GM10248 (cell line): ENCODE data around the gene PAFAH1B2.
"Not testable (repeated sequence)": the region's sequence is repeated elsewhere in the genome, so short reads cannot be mapped to it uniquely, and the experiment has no call there.

ENCODE experiments used
- CTCF ChIA-PET: fragments of 300-600 bp; sonication (Branson Sonifier 250); formaldehyde crosslinking; extraction: SDS; loops from one replicate; lab custom pipeline; 2021; ENCODE audit warnings: antibody characterized with exemption; lab: Yijun Ruan, JAX
- POLR2A ChIA-PET: fragments of 350-650 bp; sonication (Branson Sonifier 250); formaldehyde crosslinking; extraction: SDS; loops from one replicate; lab custom pipeline; 2020; ENCODE audit warnings: antibody characterized with exemption; lab: Yijun Ruan, JAX
- DNase-seq: peaks from one replicate; pipeline ENCODE4 v3.0.0; 2012; ENCODE audit errors: extremely low spot score
- TF ChIP-seq, protein P1 (sequence below): IDR thresholded peaks from 2 replicates; pipeline ENCODE4 v1.5.1; 2012; ENCODE audit warnings: mild to moderate bottlenecking, low read depth; ENCODE audit errors: extremely low read depth, missing control alignments, control extremely low read depth

Gene PAFAH1B2

DNA sequence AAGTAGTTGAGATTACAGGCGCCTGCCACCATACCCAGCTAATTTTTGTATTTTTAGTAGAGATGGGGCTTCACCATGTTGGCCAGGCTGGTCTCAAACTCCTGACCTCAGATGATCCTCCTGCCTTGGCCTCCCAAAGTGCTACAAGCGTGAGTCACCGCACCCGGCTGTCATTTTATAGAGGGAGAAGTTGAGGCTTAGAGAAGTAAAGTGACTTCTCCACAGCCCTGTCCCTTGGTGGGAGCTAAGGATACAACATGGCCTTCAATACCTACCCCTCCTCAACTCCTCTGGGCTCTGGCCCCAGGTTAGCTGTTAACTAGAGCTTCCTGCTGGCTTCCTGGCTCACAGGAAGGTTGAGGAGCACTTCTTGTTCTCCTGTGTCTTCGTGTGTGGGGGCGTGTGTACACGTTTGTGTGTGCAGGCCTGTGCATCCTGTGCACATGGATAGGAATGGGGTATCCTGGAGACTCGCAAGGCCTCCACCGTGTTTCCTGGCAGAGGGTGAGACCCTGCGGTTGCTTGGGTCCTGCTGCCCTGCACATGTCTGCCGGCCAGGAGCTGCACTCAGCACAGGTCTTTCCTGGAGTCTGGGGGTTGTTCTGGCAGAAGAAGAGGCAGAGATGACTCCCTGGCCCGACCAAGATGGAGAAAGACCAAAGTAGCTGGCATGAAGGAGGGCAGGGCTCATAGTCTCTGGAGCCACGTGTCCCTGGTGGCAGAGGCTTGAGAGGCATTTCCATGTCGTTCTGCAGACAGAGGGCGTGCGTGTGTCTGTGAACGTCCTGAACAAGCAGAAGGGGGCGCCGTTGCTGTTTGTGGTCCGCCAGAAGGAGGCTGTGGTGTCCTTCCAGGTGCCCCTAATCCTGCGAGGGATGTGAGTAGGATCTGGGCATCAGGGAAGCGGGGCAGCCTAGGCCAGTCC is 36.8 kb downstream of the PAFAH1B2 start:
- POLR2A ChIA-PET, result interaction anchor here (0.6 to 1.2 kb wide), 3 partner anchors 10 to 47 kb away, joined by 3 to 6 read pairs (median 4); no protein-coding TSS in a partner anchor
- CTCF ChIA-PET, result interaction anchor here (0.8 to 7.7 kb wide), 35 partner anchors 10 to 345 kb away, joined by 3 to 118 read pairs (median 5); partner anchors contain the start of genes PAFAH1B2, PCSK7, SIK3 and TAGLN
- peak; percentile 80 for DNase-seq
- TF ChIP-seq, protein P1, sequence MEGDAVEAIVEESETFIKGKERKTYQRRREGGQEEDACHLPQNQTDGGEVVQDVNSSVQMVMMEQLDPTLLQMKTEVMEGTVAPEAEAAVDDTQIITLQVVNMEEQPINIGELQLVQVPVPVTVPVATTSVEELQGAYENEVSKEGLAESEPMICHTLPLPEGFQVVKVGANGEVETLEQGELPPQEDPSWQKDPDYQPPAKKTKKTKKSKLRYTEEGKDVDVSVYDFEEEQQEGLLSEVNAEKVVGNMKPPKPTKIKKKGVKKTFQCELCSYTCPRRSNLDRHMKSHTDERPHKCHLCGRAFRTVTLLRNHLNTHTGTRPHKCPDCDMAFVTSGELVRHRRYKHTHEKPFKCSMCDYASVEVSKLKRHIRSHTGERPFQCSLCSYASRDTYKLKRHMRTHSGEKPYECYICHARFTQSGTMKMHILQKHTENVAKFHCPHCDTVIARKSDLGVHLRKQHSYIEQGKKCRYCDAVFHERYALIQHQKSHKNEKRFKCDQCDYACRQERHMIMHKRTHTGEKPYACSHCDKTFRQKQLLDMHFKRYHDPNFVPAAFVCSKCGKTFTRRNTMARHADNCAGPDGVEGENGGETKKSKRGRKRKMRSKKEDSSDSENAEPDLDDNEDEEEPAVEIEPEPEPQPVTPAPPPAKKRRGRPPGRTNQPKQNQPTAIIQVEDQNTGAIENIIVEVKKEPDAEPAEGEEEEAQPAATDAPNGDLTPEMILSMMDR, result peak; percentile 98

DNA sequence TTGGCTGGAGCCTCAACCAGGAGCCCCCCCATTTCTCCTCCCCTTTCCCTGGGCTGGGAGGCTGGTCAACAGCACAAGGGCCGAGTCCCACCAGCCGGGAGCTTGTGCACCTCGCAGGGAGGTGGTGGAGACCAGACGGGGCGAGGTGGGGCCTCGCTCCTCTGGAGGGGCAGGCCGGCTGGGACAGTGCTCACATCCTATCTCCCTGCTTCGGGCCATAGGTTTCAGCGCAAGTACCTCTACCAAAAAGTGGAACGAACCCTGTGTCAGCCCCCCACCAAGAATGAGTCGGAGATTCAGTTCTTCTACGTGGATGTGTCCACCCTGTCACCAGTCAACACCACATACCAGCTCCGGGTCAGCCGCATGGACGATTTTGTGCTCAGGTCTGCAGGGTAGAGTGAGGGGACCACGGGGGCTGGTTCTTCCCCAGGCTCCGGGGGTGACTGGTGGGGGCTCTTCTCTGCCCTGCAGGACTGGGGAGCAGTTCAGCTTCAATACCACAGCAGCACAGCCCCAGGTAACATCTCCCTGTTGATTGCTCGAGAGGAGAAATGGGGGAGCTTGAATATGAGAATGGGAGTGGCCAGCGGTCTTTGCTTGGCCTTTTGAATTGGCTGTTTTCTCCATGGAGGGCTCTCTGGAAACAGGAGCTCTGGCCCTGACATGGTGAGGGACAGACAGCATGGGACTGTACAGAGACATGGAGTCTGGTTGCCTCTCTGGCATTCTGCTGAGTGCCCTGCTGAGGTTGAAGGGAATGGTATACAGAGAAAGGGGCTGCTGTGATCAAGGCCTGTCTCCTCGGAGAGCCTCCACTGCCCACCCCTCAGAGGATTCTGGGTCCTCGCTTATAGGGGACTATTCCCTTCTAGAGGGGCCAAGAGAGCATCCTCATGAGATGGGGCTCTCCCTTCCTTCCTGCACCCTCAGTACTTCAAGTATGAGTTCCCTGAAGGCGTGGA is 37.8 kb downstream of the PAFAH1B2 start:
- peak; percentile 6 for DNase-seq
- POLR2A ChIA-PET, result interaction anchor here (1.0 kb wide), 1 partner anchor 11 kb away, joined by 6 read pairs; no protein-coding TSS in a partner anchor
- TF ChIP-seq, protein P1, result no peak
- CTCF ChIA-PET, result interaction anchor here (0.9 to 7.7 kb wide), 27 partner anchors 10 to 404 kb away, joined by 3 to 118 read pairs (median 5); partner anchors contain the start of genes PAFAH1B2, PCSK7 and TAGLN

DNA sequence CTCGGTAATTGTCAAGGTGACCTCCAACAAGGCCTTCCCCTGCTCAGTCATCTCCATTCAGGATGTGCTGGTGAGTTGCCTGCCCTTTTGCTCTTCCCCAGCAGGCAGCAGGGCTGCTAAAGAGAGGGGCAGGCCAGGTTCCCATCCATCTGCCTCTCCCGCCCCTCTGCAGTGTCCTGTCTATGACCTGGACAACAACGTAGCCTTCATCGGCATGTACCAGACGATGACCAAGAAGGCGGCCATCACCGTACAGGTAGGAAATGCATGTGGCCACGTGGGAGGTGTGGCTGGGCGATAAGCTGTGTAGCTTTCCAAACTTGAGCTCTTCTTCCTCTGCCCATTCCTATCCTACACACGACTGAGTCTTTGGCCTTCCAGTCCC is 38.5 kb downstream of the PAFAH1B2 start:
- TF ChIP-seq, protein P1, result no peak
- ChIA-PET CTCF (interaction anchor here (1.0 to 7.7 kb wide), 14 partner anchors 11 to 405 kb away, joined by 3 to 118 read pairs (median 5); partner anchors contain the start of genes PCSK7 and TAGLN), POLR2A (no interaction called here)
- DNase-seq, result no peak

DNA sequence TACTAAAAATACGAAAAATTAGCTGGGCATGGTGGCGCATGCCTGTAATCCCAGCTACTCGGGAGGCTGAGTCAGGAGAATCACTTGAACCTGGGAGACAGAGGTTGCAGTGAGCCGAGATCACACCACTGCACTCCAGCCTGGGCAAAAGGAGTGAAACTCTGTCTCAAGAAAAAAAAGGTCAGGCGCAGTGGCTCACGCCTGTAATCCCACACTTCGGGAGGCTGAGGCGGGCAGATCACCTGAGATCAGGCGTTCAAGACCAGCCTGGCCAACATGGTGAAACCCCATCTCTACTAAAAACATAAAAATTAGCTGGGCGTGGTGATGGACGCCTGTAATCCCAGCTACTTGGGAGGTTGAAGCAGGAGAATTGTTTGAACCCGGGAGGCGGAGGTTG is 39.1 kb downstream of the PAFAH1B2 start:
- POLR2A ChIA-PET, DNase-seq: not testable (repeated sequence)
- CTCF ChIA-PET, result interaction anchor here (1.0 to 7.7 kb wide), 4 partner anchors 36 to 405 kb away, joined by 3 to 118 read pairs (median 4); partner anchors contain the start of gene PCSK7

DNA sequence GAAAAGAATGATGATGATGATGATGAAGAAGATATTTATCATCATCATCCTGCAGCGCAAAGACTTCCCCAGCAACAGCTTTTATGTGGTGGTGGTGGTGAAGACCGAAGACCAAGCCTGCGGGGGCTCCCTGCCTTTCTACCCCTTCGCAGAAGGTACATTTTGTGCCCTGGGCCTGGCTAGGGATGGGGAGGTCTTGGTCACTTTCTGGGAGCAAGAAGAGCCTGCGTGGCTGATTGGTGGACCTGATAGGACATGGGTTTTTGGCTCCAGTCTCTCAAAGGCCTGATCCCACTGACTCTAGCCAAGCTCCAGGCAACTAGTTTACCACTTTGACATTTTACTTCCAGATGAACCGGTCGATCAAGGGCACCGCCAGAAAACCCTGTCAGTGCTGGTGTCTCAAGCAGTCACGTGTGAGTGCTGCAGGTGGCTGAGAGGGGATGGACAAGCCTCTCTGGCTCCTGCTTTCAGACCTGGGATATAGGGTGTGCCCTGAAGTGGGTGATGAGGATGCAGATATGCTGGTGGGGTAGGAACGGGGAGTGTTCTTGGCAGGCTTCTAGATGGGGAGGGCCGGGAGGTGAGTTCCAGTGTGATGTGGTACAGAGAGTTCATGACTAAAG is 39.8 kb downstream of the PAFAH1B2 start:
- TF ChIP-seq, protein P1, result no peak

DNA sequence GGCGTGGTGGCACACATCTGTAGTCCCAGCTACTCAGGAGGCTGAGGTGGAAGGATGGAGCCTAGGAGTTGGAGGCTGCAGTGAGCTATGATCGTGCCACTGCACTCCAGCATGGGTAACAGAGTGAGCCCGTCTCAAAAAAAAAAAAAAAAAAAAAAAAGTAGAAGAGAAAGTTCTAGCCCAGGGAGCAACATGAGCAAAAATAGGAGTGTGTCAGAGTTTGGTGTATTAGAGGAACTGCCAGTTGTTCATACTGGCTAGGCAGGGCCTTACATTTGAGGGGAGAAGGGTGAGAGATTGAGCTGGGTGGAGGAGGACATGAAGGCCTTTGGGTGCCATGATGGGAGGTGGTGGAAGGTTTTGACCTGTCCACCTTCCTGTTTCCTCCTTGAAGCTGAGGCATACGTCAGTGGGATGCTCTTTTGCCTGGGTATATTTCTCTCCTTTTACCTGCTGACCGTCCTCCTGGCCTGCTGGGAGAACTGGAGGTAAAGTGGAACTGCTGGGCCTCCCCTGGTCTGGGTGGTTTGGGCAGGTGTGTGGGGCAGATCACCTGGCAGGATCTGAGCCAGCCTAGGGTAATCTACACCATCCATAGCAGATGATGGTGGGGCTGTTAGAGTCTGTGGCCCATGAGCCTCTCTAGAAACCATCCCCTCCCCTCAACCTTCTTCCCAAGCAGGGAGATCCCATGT is 41.8 kb downstream of the PAFAH1B2 start:
- DNase-seq, result peak; percentile 65
- POLR2A ChIA-PET, result interaction anchor here (0.6 kb wide), 2 partner anchors 17 to 389 kb away, joined by 4 to 6 read pairs; no protein-coding TSS in a partner anchor
- TF ChIP-seq, protein P1, result no peak
- CTCF ChIA-PET, result interaction anchor here (0.7 to 1.2 kb wide), 2 partner anchors 24 to 40 kb away, joined by 3 to 6 read pairs; no protein-coding TSS in a partner anchor

More for the DNA sequence above, 39.8 kb downstream of the PAFAH1B2 start:
- no peak for DNase-seq
- CTCF ChIA-PET, result interaction anchor here (1.2 to 7.7 kb wide), 2 partner anchors 35 to 44 kb away, joined by 3 to 118 read pairs; partner anchors contain the start of gene PCSK7
- POLR2A ChIA-PET, result no interaction called here
